HEK293 (cell line): ENCODE results near the gene MRPL4.

ENCODE experiments used
- CTCF ChIA-PET: fragments of 350-600 bp; formaldehyde crosslinking; extraction: SDS; loops from one replicate; lab custom pipeline; 2021; ENCODE audit warnings: antibody characterized with exemption; lab: Yijun Ruan, JAX
- POLR2A ChIA-PET: fragments of 300-600 bp; formaldehyde crosslinking; extraction: SDS; loops from one replicate; lab custom pipeline; 2020; ENCODE audit warnings: antibody characterized with exemption, inconsistent platforms; lab: Yijun Ruan, JAX
- H3K27ac ChIP-seq: fragments of 200-500 bp; sonication (Bioruptor generic); 2 replicates; pipeline ENCODE4 v1.5.1; 2014; ENCODE audit warnings: low read depth, low read length, control low read depth, inconsistent platforms; ENCODE audit errors: extremely low read depth
- H3K36me3 ChIP-seq, 2 experiments: fragments of 200-500 bp in 1 of 2; sonication (Bioruptor generic) in 1 of 2; 1 replicate in 1 of 2; 2 replicates in 1 of 2; pipeline ENCODE4 v1.5.1; 2014 to 2017; ENCODE audit warnings: inconsistent platforms in 2 of 2, low read length in 2 of 2; ENCODE audit not compliant: control insufficient read depth in 2 of 2, insufficient read depth in 1 of 2
- H3K4me1 ChIP-seq: fragments of 200-500 bp; sonication (Bioruptor generic); 2 replicates; pipeline ENCODE4 v1.5.1; 2014; ENCODE audit warnings: mild to moderate bottlenecking, low read length, inconsistent platforms; ENCODE audit not compliant: control insufficient read depth, insufficient read depth
- H3K4me3 ChIP-seq: 2 replicates; pipeline ENCODE4 v1.5.1; 2011; ENCODE audit warnings: low read depth, mild to moderate bottlenecking, control low read depth, low read length, moderate library complexity
- H3K9me3 ChIP-seq: fragments of 200-500 bp; sonication (Bioruptor generic); 2 replicates; pipeline ENCODE4 v1.5.1; 2014; ENCODE audit warnings: low read depth, low read length, inconsistent platforms; ENCODE audit not compliant: control insufficient read depth, insufficient read depth
- HIC1 ChIP-seq: fragments of 450-650 bp; formaldehyde crosslinking; IDR thresholded peaks from 2 replicates; pipeline ENCODE4 v1.5.1; 2016; ENCODE audit warnings: missing biosample characterization, missing genetic modification characterization
- HOXD13 ChIP-seq: sonication (generic); formaldehyde crosslinking; IDR thresholded peaks from 2 replicates; pipeline ENCODE4 v1.8.0; 2022; ENCODE audit warnings: missing genetic modification reagents, borderline replicate concordance
- ZBTB11 ChIP-seq: fragments of 450-650 bp; formaldehyde crosslinking; conservative IDR thresholded peaks from 2 replicates; pipeline ENCODE4 v1.5.1; 2016; ENCODE audit warnings: low read depth, missing biosample characterization, missing genetic modification characterization
- ZBTB48 ChIP-seq: fragments of 450-650 bp; formaldehyde crosslinking; IDR thresholded peaks from 2 replicates; pipeline ENCODE4 v1.5.1; 2016; ENCODE audit warnings: missing biosample characterization, missing genetic modification characterization
- ZNF121 ChIP-seq: fragments of 450-650 bp; formaldehyde crosslinking; IDR thresholded peaks from 2 replicates; pipeline ENCODE4 v1.5.1; 2016; ENCODE audit warnings: missing biosample characterization, missing genetic modification characterization
- ZNF146 ChIP-seq: fragments of 450-650 bp; formaldehyde crosslinking; IDR thresholded peaks from 2 replicates; pipeline ENCODE4 v1.5.1; 2016; ENCODE audit warnings: missing biosample characterization, missing genetic modification characterization
- ZNF23 ChIP-seq: fragments of 450-650 bp; formaldehyde crosslinking; IDR thresholded peaks from 2 replicates; pipeline ENCODE4 v1.5.1; 2016; ENCODE audit warnings: missing biosample characterization, missing genetic modification characterization, borderline replicate concordance
- ZNF26 ChIP-seq: fragments of 450-650 bp; formaldehyde crosslinking; IDR thresholded peaks from 2 replicates; pipeline ENCODE4 v1.5.1; 2016; ENCODE audit warnings: missing biosample characterization, missing genetic modification characterization
- ZNF280D ChIP-seq: fragments of 450-650 bp; formaldehyde crosslinking; IDR thresholded peaks from 2 replicates; pipeline ENCODE4 v1.5.1; 2016; ENCODE audit warnings: missing biosample characterization, missing genetic modification characterization
- ZNF335 ChIP-seq: fragments of 450-650 bp; formaldehyde crosslinking; conservative IDR thresholded peaks from 2 replicates; pipeline ENCODE4 v1.5.1; 2016; ENCODE audit warnings: missing biosample characterization, missing genetic modification characterization
- ZNF362 ChIP-seq: fragments of 450-650 bp; formaldehyde crosslinking; IDR thresholded peaks from 2 replicates; pipeline ENCODE4 v1.5.1; 2016; ENCODE audit warnings: missing biosample characterization, missing genetic modification characterization
- ZNF621 ChIP-seq: fragments of 450-650 bp; formaldehyde crosslinking; IDR thresholded peaks from 2 replicates; pipeline ENCODE4 v1.5.1; 2017; ENCODE audit warnings: missing biosample characterization, missing genetic modification characterization
- ZNF654 ChIP-seq: fragments of 450-650 bp; formaldehyde crosslinking; IDR thresholded peaks from 2 replicates; pipeline ENCODE4 v1.5.1; 2016; ENCODE audit warnings: low read depth, missing biosample characterization, missing genetic modification characterization
- ZNF707 ChIP-seq: fragments of 450-650 bp; formaldehyde crosslinking; IDR thresholded peaks from 2 replicates; pipeline ENCODE4 v1.5.1; 2016; ENCODE audit warnings: missing biosample characterization, missing genetic modification characterization
- ZNF792 ChIP-seq: fragments of 450-650 bp; formaldehyde crosslinking; IDR thresholded peaks from 2 replicates; pipeline ENCODE4 v1.5.1; 2016; ENCODE audit warnings: missing biosample characterization, missing genetic modification characterization
- ZNF837 ChIP-seq: fragments of 450-650 bp; formaldehyde crosslinking; IDR thresholded peaks from 2 replicates; pipeline ENCODE4 v1.5.1; 2016; ENCODE audit warnings: missing biosample characterization, missing genetic modification characterization
- ZSCAN30 ChIP-seq: fragments of 450-650 bp; IDR thresholded peaks from 2 replicates; pipeline ENCODE4 v1.5.1; 2018; ENCODE audit warnings: missing biosample characterization, mild to moderate bottlenecking, missing genetic modification characterization, moderate library complexity

MRPL4 gene

GRCh38 chr19:10262771-10263170, 10.8 kb downstream of the MRPL4 start:
- H3K9me3 ChIP-seq: no peaks in the 10 kb centered on the region
- no peak overlapping the region for H3K27ac ChIP-seq
- no peak for TF ChIP-seq ZNF621 (tag by site-specific recombination)
- no peak for TF ChIP-seq HOXD13
- TF ChIP-seq ZNF707 (tag by site-specific recombination): no peak
- TF ChIP-seq ZBTB48 (tag by site-specific recombination): no peak
- TF ChIP-seq ZNF121: no peak
- TF ChIP-seq ZNF837 (tag by site-specific recombination): no peak
- no peak for TF ChIP-seq ZNF23 (tag by site-specific recombination)
- TF ChIP-seq ZNF792: no peak
- no peak for TF ChIP-seq HIC1
- no peak for TF ChIP-seq ZSCAN30 (tag by site-specific recombination)
- no peak for TF ChIP-seq ZNF335
- TF ChIP-seq ZNF280D (tag by site-specific recombination): no peak
- no peak for TF ChIP-seq ZNF146
- no peak for TF ChIP-seq ZNF654 (tag by site-specific recombination)
- TF ChIP-seq ZNF362 (tag by site-specific recombination): no peak
- TF ChIP-seq ZNF26 (tag by site-specific recombination): no peak
- TF ChIP-seq ZBTB11 (tag by site-specific recombination): no peak
- H3K4me3 ChIP-seq: no peak overlapping the region
- ChIA-PET POLR2A (interaction anchor here (0.6 to 1.0 kb wide), 3 partner anchors 16 to 121 kb away, joined by 4 read pairs; partner anchors contain the start of gene TYK2), CTCF (interaction anchor here (7.9 kb wide), 1 partner anchor 124 kb away, joined by 141 read pairs; no protein-coding TSS in a partner anchor)
- H3K4me1 ChIP-seq: no peaks in the 10 kb centered on the region
- H3K36me3 ChIP-seq: peaks cover 4 to 23% of the 10 kb centered on the region in 2 experiments; a peak in 2 of 3 replicates
